Urinary bladder (tissue), 4 donors: Measurements from ENCODE around the gene PACS1. TPM values are rescaled to one million over a fixed set of nuclear protein-coding genes. Genes with fewer than 3 reads are reported as not detected.

Experiments
- DNase-seq: peaks from one replicate; pipeline ENCODE4 v3.0.0-alpha.2; 2015; ENCODE audit errors: extremely low spot score
- H3K27ac ChIP-seq: one replicate; pipeline ENCODE4 v1.5.1; 2013; ENCODE audit warnings: low read depth, mild to moderate bottlenecking, moderate library complexity
- H3K36me3 ChIP-seq: one replicate; pipeline ENCODE4 v1.6.1; 2013; ENCODE audit warnings: mild to moderate bottlenecking, moderate library complexity; ENCODE audit not compliant: insufficient read depth
- H3K4me1 ChIP-seq: one replicate; pipeline ENCODE4 v1.6.1; 2013; ENCODE audit warnings: mild to moderate bottlenecking, moderate library complexity; ENCODE audit not compliant: insufficient read depth
- H3K4me3 ChIP-seq: one replicate; pipeline ENCODE4 v1.5.1; 2013; ENCODE audit warnings: low read depth, low read length
- WGBS: extraction: QIAGEN DNeasy Blood & Tissue Kit; methylation state at CpG from one replicate; pipeline ENCODE4 v1.1.7; 2013; 5-methylcytosine and 5-hydroxymethylcytosine counted together
- polyA plus RNA-seq: library from polyadenylated mRNA; stranded (reverse); fragments of 200-250 nt; gene quantifications from one replicate; pipeline ENCODE4 v1.2.3, GENCODE V29; 2013
- total RNA-seq: library from RNA; depleted of rRNA; stranded (reverse); fragments of >200 nt; gene quantifications from one replicate; pipeline ENCODE4 v1.2.3, GENCODE V29; 2014
- donor health status: healthy with polysubstance abuse.
- donor health status: healthy.

Gene PACS1
- total and polyA plus RNA-seq, 2 donors = 41.3 to 42.3 TPM

- no peak for DNase-seq
- Histone ChIP-seq H3K4me1 (no peaks in the 10 kb centered on the region), H3K4me3 (no peak overlapping the region), H3K36me3 (peaks cover 10% of the 10 kb centered on the region), H3K27ac (no peak overlapping the region)
- WGBS = 82% methylated on average over 8 of the region's 8 CpGs
Observed at GRCh38 chr11:66059966-66060680, 9.9 kb upstream of the PACS1 start.

- Histone ChIP-seq H3K27ac (no peak overlapping the region), H3K4me1 (no peaks in the 10 kb centered on the region), H3K36me3 (peaks cover 10% of the 10 kb centered on the region), H3K4me3 (no peak overlapping the region)
- WGBS = 82% methylated on average over 6 of the region's 6 CpGs
- DNase-seq = no peak
Observed at GRCh38 chr11:66061268-66061667, 8.8 kb upstream of the PACS1 start.

- Histone ChIP-seq H3K36me3 (peaks cover 5% of the 10 kb centered on the region), H3K27ac (no peak overlapping the region), H3K4me1 (no peaks in the 10 kb centered on the region), H3K4me3 (no peak overlapping the region)
- WGBS = 96% methylated on average over 2 of the region's 2 CpGs
- no peak for DNase-seq
Observed at GRCh38 chr11:66062408-66062807, 7.7 kb upstream of the PACS1 start.

GRCh38 chr11:66063900-66064299, 6.2 kb upstream of the PACS1 start:
- WGBS = 95% methylated on average over 2 of the region's 2 CpGs

GRCh38 chr11:66064571-66064970, 5.5 kb upstream of the PACS1 start:
- no peak for DNase-seq
- H3K36me3 ChIP-seq = peaks cover 5% of the 10 kb centered on the region

More at GRCh38 chr11:66063900-66064299, 6.2 kb upstream of the PACS1 start:
- no peak overlapping the region for H3K27ac ChIP-seq
- H3K4me3 ChIP-seq = no peak overlapping the region
- no peak for DNase-seq
- no peaks in the 10 kb centered on the region for H3K4me1 ChIP-seq
- H3K36me3 ChIP-seq = peaks cover 5% of the 10 kb centered on the region

GRCh38 chr11:66066751-66067150, 3.3 kb upstream of the PACS1 start:
- no peak for DNase-seq
- Histone ChIP-seq H3K27ac (no peak overlapping the region), H3K4me1 (no peaks in the 10 kb centered on the region), H3K4me3 (no peak overlapping the region), H3K36me3 (peaks cover 2% of the 10 kb centered on the region)
- WGBS = 90% methylated on average over 3 of the region's 3 CpGs

More at GRCh38 chr11:66064571-66064970, 5.5 kb upstream of the PACS1 start:
- no peak overlapping the region for H3K27ac ChIP-seq
- H3K4me3 ChIP-seq = no peak overlapping the region
- H3K4me1 ChIP-seq = no peaks in the 10 kb centered on the region
- 100% methylated on average over 1 of the region's 1 CpG for WGBS

- no peaks in the 10 kb centered on the region for H3K4me1 ChIP-seq
- H3K4me3 ChIP-seq = no peak overlapping the region
- H3K27ac ChIP-seq = no peak overlapping the region
- no peak for DNase-seq
- 96% methylated on average over 4 of the region's 4 CpGs for WGBS
- peaks cover 2% of the 10 kb centered on the region for H3K36me3 ChIP-seq
Observed at GRCh38 chr11:66067640-66068039, 2.4 kb upstream of the PACS1 start.

GRCh38 chr11:66068154-66068821, 1.8 kb upstream of the PACS1 start:
- Histone ChIP-seq H3K4me1 (no peaks in the 10 kb centered on the region), H3K36me3 (peaks cover 2% of the 10 kb centered on the region), H3K4me3 (no peak overlapping the region), H3K27ac (no peak overlapping the region)
- 51% methylated on average over 17 of the region's 17 CpGs for WGBS
- no peak for DNase-seq

GRCh38 chr11:66068923-66069714, 953 bp upstream of the PACS1 start:
- peak overlapping the region; percentile 92 for H3K4me3 ChIP-seq
- peak overlapping the region; percentile 92 for H3K27ac ChIP-seq
- no peaks in the 10 kb centered on the region for H3K36me3 ChIP-seq
- no peaks in the 10 kb centered on the region for H3K4me1 ChIP-seq
- WGBS = 41% methylated on average over 14 of the region's 14 CpGs
- no peak for DNase-seq

- peak overlapping the region; percentile 92 for H3K4me3 ChIP-seq
- 1% methylated on average over 59 of the region's 60 CpGs for WGBS
- no peaks in the 10 kb centered on the region for H3K4me1 ChIP-seq
- DNase-seq = no peak
- peak overlapping the region; percentile 85 for H3K27ac ChIP-seq
- no peaks in the 10 kb centered on the region for H3K36me3 ChIP-seq
Observed at GRCh38 chr11:66070604-66071380, 720 bp downstream of the PACS1 start.

- no peaks in the 10 kb centered on the region for H3K4me1 ChIP-seq
- no peak for DNase-seq
- H3K36me3 ChIP-seq = no peaks in the 10 kb centered on the region
- peak overlapping the region; percentile 92 for H3K4me3 ChIP-seq
- WGBS = 21% methylated on average over 2 of the region's 2 CpGs
- no peak overlapping the region for H3K27ac ChIP-seq
Observed at GRCh38 chr11:66071381-66071801, 1.3 kb downstream of the PACS1 start.

- H3K4me1 ChIP-seq = no peaks in the 10 kb centered on the region
- H3K27ac ChIP-seq = no peak overlapping the region
- no peaks in the 10 kb centered on the region for H3K36me3 ChIP-seq
- no peak overlapping the region for H3K4me3 ChIP-seq
- DNase-seq = no peak
- 92% methylated on average over 3 of the region's 3 CpGs for WGBS
Observed at GRCh38 chr11:66072081-66072480, 2.0 kb downstream of the PACS1 start.

- Histone ChIP-seq H3K4me1 (no peaks in the 10 kb centered on the region), H3K36me3 (no peaks in the 10 kb centered on the region), H3K4me3 (no peak overlapping the region), H3K27ac (no peak overlapping the region)
- DNase-seq = no peak
- WGBS = 80% methylated on average over 8 of the region's 8 CpGs
Observed at GRCh38 chr11:66072518-66072917, 2.4 kb downstream of the PACS1 start.
